ENCODE measurements around the gene RPA4. TPM values are rescaled to one million over a fixed set of nuclear protein-coding genes. Genes with fewer than 3 reads are reported as not detected.
A peak's percentile ranks its signal among the peaks of the same experiment; 100 is the strongest.

The RPA4 gene, protein sequence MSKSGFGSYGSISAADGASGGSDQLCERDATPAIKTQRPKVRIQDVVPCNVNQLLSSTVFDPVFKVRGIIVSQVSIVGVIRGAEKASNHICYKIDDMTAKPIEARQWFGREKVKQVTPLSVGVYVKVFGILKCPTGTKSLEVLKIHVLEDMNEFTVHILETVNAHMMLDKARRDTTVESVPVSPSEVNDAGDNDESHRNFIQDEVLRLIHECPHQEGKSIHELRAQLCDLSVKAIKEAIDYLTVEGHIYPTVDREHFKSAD
- total RNA-seq (2013), result 1.4 TPM
- 1 to 10 TPM in 1 of 3 donors, under 1 TPM in 2; 0.18 to 1.1 (median 0.27) TPM for polyA plus RNA-seq
- 3.2 and 3.3 TPM in 2 replicates for polyA minus RNA-seq
- 0.96 to 5.1 (median 1.3) reads per million in 11 experiments for total RNA-seq

GRCh38 chrX:96883608-96884007 lies at the start of gene RPA4:
Gene RPA4, plus strand, starts transcription at chrX:96883908. Its CDS starts 403 bp downstream, at chrX:96884311.
- Mint-ChIP-seq H3K4me3 (no peak within 1 kb of the TSS), H3K27me3 (ENCODE audit: low read depth in 3 of 3) (peaks cover 0 to 2% (median 0%) of the 10 kb centered on the region in 3 donors), H3K27ac (peak within 1 kb of the TSS in 2 of 7 donors; percentile 16 to 23), H3K9me3 (no peaks in the 10 kb centered on the region), H3K4me1 (no peaks in the 10 kb centered on the region), H3K36me3 (peaks cover 14 to 22% of the 10 kb centered on the region in 2 donors)
- H3K4me1 ChIP-seq (ENCODE audit: control insufficient read depth in 1 of 2, insufficient read depth in 2 of 2, low read length in 2 of 2), result no peaks in the 10 kb centered on the region
- H3K27me3 ChIP-seq (ENCODE audit: control insufficient read depth in 2 of 2, insufficient read depth in 2 of 2, low read length in 2 of 2), result no peaks in the 10 kb centered on the region
- no peak within 1 kb of the TSS for H3K9ac ChIP-seq (ENCODE audit: insufficient read depth, low read length, poor library complexity, severe bottlenecking)
- H2AFZ ChIP-seq (ENCODE audit: insufficient read depth, low read depth, low read length, poor library complexity, severe bottlenecking), result no peak within 1 kb of the TSS
- H3K9me3 ChIP-seq (replicated peaks in 1 of 2; ENCODE audit: control insufficient read depth in 1 of 2, insufficient read depth in 1 of 2, low read length in 2 of 2), result no peaks in the 10 kb centered on the region
- TF ChIP-seq, protein P1, sequence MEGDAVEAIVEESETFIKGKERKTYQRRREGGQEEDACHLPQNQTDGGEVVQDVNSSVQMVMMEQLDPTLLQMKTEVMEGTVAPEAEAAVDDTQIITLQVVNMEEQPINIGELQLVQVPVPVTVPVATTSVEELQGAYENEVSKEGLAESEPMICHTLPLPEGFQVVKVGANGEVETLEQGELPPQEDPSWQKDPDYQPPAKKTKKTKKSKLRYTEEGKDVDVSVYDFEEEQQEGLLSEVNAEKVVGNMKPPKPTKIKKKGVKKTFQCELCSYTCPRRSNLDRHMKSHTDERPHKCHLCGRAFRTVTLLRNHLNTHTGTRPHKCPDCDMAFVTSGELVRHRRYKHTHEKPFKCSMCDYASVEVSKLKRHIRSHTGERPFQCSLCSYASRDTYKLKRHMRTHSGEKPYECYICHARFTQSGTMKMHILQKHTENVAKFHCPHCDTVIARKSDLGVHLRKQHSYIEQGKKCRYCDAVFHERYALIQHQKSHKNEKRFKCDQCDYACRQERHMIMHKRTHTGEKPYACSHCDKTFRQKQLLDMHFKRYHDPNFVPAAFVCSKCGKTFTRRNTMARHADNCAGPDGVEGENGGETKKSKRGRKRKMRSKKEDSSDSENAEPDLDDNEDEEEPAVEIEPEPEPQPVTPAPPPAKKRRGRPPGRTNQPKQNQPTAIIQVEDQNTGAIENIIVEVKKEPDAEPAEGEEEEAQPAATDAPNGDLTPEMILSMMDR (IDR thresholded peaks at IDR 0.05), result no peak
- intact Hi-C loops (cut with micrococcal nuclease), result no loop called here
- no peak within 1 kb of the TSS for H3K4me3 ChIP-seq (replicated peaks in 1 of 3; ENCODE audit: low read depth in 2 of 3, low read length in 3 of 3)
- no peak for DNase-seq
- H4K20me1 ChIP-seq (ENCODE audit: insufficient read depth, low read length), result peaks cover 2% of the 10 kb centered on the region
- H3K36me3 ChIP-seq (replicated peaks in 1 of 2; ENCODE audit: control insufficient read depth in 1 of 2, insufficient read depth in 2 of 2, low read length in 2 of 2), result peaks cover 10 to 18% of the 10 kb centered on the region in 2 donors
- H3K4me2 ChIP-seq (replicated peaks; ENCODE audit: extremely low read depth, low read length, poor library complexity, severe bottlenecking), result no peak within 1 kb of the TSS
- WGBS (ENCODE audit: insufficient coverage), result 100% methylated on average over 4 of the region's 10 CpGs
- no peak within 1 kb of the TSS for H3K27ac ChIP-seq (ENCODE audit: low read depth in 1 of 2, low read length in 2 of 2)
- no peaks in the 10 kb centered on the region for H3K79me2 ChIP-seq (ENCODE audit: insufficient read depth, low read length)

DNA sequence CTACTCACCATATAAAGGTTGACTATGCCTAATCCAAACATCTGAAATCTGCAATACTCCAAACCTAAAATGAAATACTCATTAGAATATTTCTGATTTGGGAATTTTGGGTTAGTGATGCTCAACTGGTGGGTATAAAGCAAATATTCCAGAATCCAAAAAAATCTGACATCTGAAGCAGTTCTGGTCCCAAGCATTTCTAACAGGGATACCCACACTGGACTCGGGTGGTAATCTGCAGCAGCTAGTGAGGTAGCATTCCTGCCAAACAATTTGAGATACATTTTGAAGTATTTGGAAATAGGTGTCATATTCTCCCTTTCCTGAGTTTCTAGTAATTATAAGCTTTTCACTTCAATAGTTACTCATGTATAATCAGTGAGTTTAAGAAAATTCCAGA lies 49.6 kb upstream of the RPA4 start:
- Histone ChIP-seq H3K27ac (ENCODE audit: low read depth in 1 of 2, low read length in 2 of 2) (no peak overlapping the region), H3K9ac (ENCODE audit: insufficient read depth, low read length, poor library complexity, severe bottlenecking) (no peak overlapping the region), H3K9me3 (replicated peaks in 1 of 2; ENCODE audit: control insufficient read depth in 1 of 2, insufficient read depth in 1 of 2, low read length in 2 of 2) (no peaks in the 10 kb centered on the region), H3K27me3 (ENCODE audit: control insufficient read depth in 2 of 2, insufficient read depth in 2 of 2, low read length in 2 of 2) (no peaks in the 10 kb centered on the region), H3K79me2 (ENCODE audit: insufficient read depth, low read length) (no peaks in the 10 kb centered on the region), H2AFZ (ENCODE audit: insufficient read depth, low read depth, low read length, poor library complexity, severe bottlenecking) (no peak overlapping the region), H4K20me1 (ENCODE audit: insufficient read depth, low read length) (peaks cover 17% of the 10 kb centered on the region), H3K4me2 (replicated peaks; ENCODE audit: extremely low read depth, low read length, poor library complexity, severe bottlenecking) (no peak overlapping the region), H3K4me3 (replicated peaks in 1 of 3; ENCODE audit: low read depth in 2 of 3, low read length in 3 of 3) (no peak overlapping the region), H3K36me3 (replicated peaks in 1 of 2; ENCODE audit: control insufficient read depth in 1 of 2, insufficient read depth in 2 of 2, low read length in 2 of 2) (no peaks in the 10 kb centered on the region), H3K4me1 (ENCODE audit: control insufficient read depth in 1 of 2, insufficient read depth in 2 of 2, low read length in 2 of 2) (no peaks in the 10 kb centered on the region)
- Mint-ChIP-seq H3K27ac (no peak overlapping the region), H3K4me3 (no peak overlapping the region), H3K36me3 (no peaks in the 10 kb centered on the region), H3K4me1 (no peaks in the 10 kb centered on the region), H3K9me3 (no peaks in the 10 kb centered on the region), H3K27me3 (ENCODE audit: low read depth in 3 of 3) (peaks cover 0 to 4% (median 0%) of the 10 kb centered on the region in 3 donors)
- DNase-seq, result no peak
- TF ChIP-seq, protein P1 (IDR thresholded peaks at IDR 0.05), result no peak
- intact Hi-C loops (cut with micrococcal nuclease), result no loop called here
- WGBS (ENCODE audit: insufficient coverage), result 100% methylated on average over 1 of the region's 1 CpG

Measured in CD14-positive monocyte (primary cell).